ENCODE data around the gene GNG5. TPM values are rescaled to one million over a fixed set of nuclear protein-coding genes. Genes with fewer than 3 reads are reported as not detected.
"Not testable (repeated sequence)": the region's sequence is repeated elsewhere in the genome, so short reads cannot be mapped to it uniquely, and the experiment has no call there.

The GNG5 gene
- total RNA-seq, 4 donors from 2014 or later, result 58.3 to 143 (median 95.2) TPM

DNA sequence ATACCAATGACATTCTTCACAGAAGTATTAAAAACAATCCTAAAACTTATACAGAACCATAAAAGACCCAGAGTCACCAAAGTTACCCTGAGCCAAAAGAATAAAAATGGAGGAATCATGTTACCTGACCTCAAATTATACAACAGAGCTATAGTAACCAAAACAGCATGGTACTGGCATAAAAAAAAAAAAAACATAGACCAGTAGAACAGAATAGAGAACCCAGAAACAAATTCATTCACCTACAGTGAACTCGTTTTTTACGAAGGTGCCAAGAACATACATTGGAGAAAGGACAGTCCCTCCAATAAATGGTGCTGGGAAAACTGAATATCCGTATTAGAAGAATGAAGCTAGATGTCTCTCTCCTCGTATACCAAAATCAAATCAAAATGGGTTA is 2.6 kb upstream of the GNG5 start:
- Histone ChIP-seq H3K27ac (no peak overlapping the region), H3K9me3 (no peaks in the 10 kb centered on the region), H3K36me3 (no peaks in the 10 kb centered on the region), H3K27me3 (no peaks in the 10 kb centered on the region), H3K4me1 (peaks cover 6 to 11% of the 10 kb centered on the region in 2 donors), H3K4me3 (replicated peaks in 1 of 3) (no peak overlapping the region)
- WGBS, 2 donors, result 95 to 97% methylated on average over 4 of the region's 4 CpGs
- DNase-seq, result no peak
- intact Hi-C loops (cut with DNase I), result loop anchor here (10.0 kb wide), 1 partner anchor 66 kb away; the partner anchor contains the start of gene CTBS
- no peak for TF ChIP-seq POLR2A (IDR thresholded peaks at IDR 0.05)
- TF ChIP-seq, protein P1, sequence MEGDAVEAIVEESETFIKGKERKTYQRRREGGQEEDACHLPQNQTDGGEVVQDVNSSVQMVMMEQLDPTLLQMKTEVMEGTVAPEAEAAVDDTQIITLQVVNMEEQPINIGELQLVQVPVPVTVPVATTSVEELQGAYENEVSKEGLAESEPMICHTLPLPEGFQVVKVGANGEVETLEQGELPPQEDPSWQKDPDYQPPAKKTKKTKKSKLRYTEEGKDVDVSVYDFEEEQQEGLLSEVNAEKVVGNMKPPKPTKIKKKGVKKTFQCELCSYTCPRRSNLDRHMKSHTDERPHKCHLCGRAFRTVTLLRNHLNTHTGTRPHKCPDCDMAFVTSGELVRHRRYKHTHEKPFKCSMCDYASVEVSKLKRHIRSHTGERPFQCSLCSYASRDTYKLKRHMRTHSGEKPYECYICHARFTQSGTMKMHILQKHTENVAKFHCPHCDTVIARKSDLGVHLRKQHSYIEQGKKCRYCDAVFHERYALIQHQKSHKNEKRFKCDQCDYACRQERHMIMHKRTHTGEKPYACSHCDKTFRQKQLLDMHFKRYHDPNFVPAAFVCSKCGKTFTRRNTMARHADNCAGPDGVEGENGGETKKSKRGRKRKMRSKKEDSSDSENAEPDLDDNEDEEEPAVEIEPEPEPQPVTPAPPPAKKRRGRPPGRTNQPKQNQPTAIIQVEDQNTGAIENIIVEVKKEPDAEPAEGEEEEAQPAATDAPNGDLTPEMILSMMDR (IDR thresholded peaks at IDR 0.05), result no peak

DNA sequence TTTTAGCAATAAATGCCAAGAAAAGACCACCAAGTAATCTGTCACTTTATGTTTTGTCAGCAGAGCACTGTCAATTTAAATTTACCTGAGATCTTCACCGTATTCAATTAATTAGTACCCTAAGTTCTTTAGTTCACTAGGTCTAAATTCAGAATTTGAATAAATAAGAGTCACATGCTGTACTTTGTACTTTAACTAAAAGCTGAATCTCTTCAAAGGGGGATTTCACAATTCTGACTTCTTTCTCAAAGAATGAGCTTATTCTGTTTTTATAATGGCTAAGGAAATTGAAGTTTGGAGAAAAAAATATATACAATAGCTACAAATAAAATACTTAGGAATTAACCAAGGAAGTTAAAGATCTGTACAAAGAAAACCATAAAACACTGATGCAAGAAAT is 2.1 kb upstream of the GNG5 start:
- Histone ChIP-seq H3K36me3 (no peaks in the 10 kb centered on the region), H3K27me3 (no peaks in the 10 kb centered on the region), H3K27ac (no peak overlapping the region), H3K4me3 (replicated peaks in 1 of 3) (no peak overlapping the region), H3K4me1 (peaks cover 12 to 16% of the 10 kb centered on the region in 2 donors), H3K9me3 (no peaks in the 10 kb centered on the region)
- TF ChIP-seq, protein P1 (IDR thresholded peaks at IDR 0.05), result no peak
- TF ChIP-seq POLR2A (IDR thresholded peaks at IDR 0.05), result no peak
- no peak for DNase-seq
- WGBS, 2 donors, result 98 to 100% methylated on average over 1 of the region's 1 CpG
- intact Hi-C loops (cut with DNase I), result loop anchor here (10.0 kb wide), 1 partner anchor 66 kb away; the partner anchor contains the start of gene CTBS

DNA sequence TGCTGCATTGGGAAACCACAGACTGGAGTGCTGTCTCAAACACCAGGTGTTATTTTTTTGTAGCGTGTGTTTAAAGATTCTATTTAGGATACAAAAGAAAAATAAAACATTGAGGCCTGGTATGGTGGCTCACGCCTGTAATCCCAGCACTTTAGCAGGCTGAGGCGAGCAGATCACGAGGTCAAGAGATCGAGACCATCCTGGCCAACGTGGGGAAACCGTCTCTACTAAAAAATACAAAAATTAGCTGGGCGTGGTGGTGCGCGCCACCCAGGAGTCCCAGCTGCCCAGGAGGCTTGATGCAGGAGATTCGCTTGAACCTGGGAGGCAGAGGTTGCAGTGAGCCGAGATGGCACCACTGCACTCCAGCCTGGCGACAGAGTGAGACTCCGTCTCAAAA is 1.5 kb upstream of the GNG5 start:
- not testable (repeated sequence) for H3K27ac ChIP-seq; H3K27me3 ChIP-seq; H3K36me3 ChIP-seq; H3K9me3 ChIP-seq; DNase-seq; H3K4me3 ChIP-seq (replicated peaks in 1 of 3)
- peaks cover 13 to 22% of the 10 kb centered on the region in 2 donors for H3K4me1 ChIP-seq
- intact Hi-C loops (cut with DNase I), result loop anchor here (10.0 kb wide), 1 partner anchor 67 kb away; the partner anchor contains the start of gene CTBS
- WGBS, 2 donors, result 91 to 93% methylated on average over 14 of the region's 14 CpGs

DNA sequence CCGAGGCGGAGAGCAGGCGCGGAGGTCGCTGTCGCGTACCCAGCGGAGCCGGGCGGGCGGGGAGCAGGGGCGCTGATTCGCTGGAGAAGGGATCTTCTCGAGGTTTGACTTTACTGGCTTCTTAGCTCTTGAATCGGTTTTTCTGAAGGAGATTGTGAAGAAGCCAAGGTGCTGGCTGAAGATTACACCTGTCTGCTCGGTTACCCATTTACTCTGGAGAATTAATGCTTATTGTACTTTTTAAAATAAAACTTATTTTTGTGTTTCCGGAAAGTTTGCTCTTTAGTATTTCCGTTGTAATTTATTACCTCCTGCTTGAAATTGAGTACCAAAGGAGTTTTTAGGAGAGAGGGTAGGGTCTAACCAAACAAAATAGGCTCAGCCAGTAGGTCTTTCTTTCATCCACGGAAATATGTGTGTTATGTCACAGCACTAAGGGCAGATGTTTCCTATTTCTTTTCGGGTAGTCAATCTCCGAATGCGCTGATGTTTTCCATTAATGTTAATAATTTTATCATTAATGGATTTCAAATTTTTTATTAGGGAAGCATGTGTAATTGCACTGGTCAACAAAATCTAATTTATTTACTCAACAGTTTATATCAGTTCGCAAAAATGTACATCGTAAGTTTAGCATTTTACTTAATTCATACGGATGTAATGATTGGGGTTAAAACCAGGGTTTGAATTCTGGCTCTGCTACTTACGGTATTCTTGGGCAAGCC is 510 bp upstream of the GNG5 start:
- DNase-seq, result no peak
- WGBS, 2 donors, result 19 to 39% methylated on average over 12 to 26 of the region's 26 CpGs
- Histone ChIP-seq H3K9me3 (no peaks in the 10 kb centered on the region), H3K4me1 (peaks cover 13 to 26% of the 10 kb centered on the region in 2 donors), H3K36me3 (no peaks in the 10 kb centered on the region), H3K4me3 (replicated peaks in 1 of 3) (peak overlapping the region in 2 of 3 donors; percentile 42 to 81), H3K27ac (peak overlapping the region; percentile 95 to 98 (median 96)), H3K27me3 (no peaks in the 10 kb centered on the region)
- TF ChIP-seq POLR2A (IDR thresholded peaks at IDR 0.05), result no peak
- TF ChIP-seq, protein P1 (IDR thresholded peaks at IDR 0.05), result no peak
- intact Hi-C loops (cut with DNase I), result loop anchor here (10.0 kb wide), 1 partner anchor 68 kb away; the partner anchor contains the start of gene CTBS

DNA sequence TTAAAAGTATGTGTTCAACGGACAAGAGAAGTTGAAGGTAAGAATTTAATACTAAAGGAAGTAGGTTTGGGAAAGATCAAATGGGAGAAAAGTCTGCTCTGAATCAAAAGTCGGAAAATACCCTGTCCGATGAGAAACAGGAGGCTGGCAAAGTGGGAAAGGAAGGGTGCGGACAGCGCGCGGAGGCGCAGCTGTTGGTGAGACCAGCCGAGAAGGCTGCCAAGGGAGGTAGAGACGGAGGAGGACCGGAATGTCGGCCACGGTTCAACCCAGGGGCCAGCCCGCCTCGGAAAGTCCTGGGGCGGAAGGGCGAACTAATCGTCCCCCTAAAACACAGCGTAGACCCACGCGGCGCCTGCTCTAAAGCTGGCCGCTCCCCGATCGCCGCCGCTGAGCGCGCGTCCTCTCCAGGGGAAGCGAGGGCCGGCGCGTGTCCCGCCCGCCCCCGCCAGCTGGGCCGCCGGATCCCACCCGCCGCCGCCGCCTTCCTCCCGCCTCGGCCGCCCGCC is 834 bp downstream of the GNG5 start:
- TF ChIP-seq, protein P1 (IDR thresholded peaks at IDR 0.05), result no peak
- TF ChIP-seq POLR2A (IDR thresholded peaks at IDR 0.05), result peak in 1 of 2 donors; percentile 4
- peak overlapping the region; percentile 95 to 98 (median 96) for H3K27ac ChIP-seq
- no peaks in the 10 kb centered on the region for H3K27me3 ChIP-seq
- intact Hi-C loops (cut with DNase I), result loop anchor here (10.0 kb wide), 1 partner anchor 69 kb away; the partner anchor contains the start of gene CTBS
- DNase-seq, result peak in 1 of 2 donors; percentile 64
- H3K4me1 ChIP-seq, result peaks cover 16 to 26% of the 10 kb centered on the region in 2 donors
- no peaks in the 10 kb centered on the region for H3K9me3 ChIP-seq
- H3K4me3 ChIP-seq (replicated peaks in 1 of 3), result peak overlapping the region; percentile 42 to 81 (median 43)
- H3K36me3 ChIP-seq, result no peaks in the 10 kb centered on the region
- 0% methylated on average over 19 to 34 of the region's 47 CpGs for WGBS, 2 donors
